Measurements from ENCODE around the gene THRSP. TPM values are rescaled to one million over a fixed set of nuclear protein-coding genes. Genes with fewer than 3 reads are reported as not detected.
"Not testable (repeated sequence)": the region's sequence is repeated elsewhere in the genome, so short reads cannot be mapped to it uniquely, and the experiment has no call there.

The THRSP gene
- total RNA-seq, 1 experiment from 2014 or later: not detected

DNA sequence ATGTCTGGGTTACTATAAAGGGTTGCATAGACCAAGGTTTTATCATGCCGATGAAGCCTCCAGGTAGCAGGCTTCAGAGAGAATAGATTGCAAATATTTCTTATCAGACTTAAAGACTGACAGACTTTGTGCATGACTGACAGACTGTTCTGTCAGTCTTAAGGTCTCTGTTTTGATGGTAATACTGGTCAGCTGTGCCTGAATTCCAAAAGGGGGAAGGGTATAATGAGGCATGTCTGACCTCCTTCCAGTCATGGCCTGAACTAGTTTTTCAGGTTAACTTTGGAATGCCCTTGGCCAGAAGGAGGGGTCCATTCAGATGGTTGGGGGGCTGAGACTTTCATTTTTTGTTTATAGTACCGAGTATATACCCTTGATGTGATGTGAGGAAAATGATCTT lies 35.9 kb upstream of the THRSP start:
- Mint-ChIP-seq H3K27ac (no peak overlapping the region), H3K9me3 (peaks cover 0 to 5% of the 10 kb centered on the region in 2 experiments; a peak in 2 of 5 replicates), H3K4me1 (peaks cover 6 to 13% of the 10 kb centered on the region in 2 experiments), H3K4me3 (no peak overlapping the region), H3K36me3 (ENCODE audit: insufficient read depth in 1 of 3, low read depth in 3 of 3) (no peaks in the 10 kb centered on the region; a peak in 1 of 7 replicates), H3K27me3 (ENCODE audit: low read depth) (no peaks in the 10 kb centered on the region)
- H3T11ph ChIP-seq (ENCODE audit: low read length): no peak overlapping the region
- H3K27ac ChIP-seq (ENCODE audit: insufficient read length, low read depth, low read length): no peak overlapping the region
- no peaks in the 10 kb centered on the region for H3K79me1 ChIP-seq (ENCODE audit: insufficient read depth, low read depth, low read length, poor library complexity, severe bottlenecking)
- H4K20me1 ChIP-seq (ENCODE audit: control insufficient read depth, insufficient read depth, insufficient read length): no peaks in the 10 kb centered on the region
- no peak overlapping the region for H4K5ac ChIP-seq (ENCODE audit: insufficient read length, low read depth, low read length)
- H2AK5ac ChIP-seq (ENCODE audit: insufficient read length, low read length): no peak overlapping the region
- no peaks in the 10 kb centered on the region for H3K79me2 ChIP-seq (ENCODE audit: insufficient read depth, low read length)
- no peak overlapping the region for H2BK20ac ChIP-seq (ENCODE audit: low read depth, low read length, poor library complexity, severe bottlenecking)
- no peaks in the 10 kb centered on the region for H3K9me3 ChIP-seq (ENCODE audit: control insufficient read depth, low read depth, low read length)
- no peak overlapping the region for H3K56ac ChIP-seq (ENCODE audit: insufficient read length, low read depth, low read length)
- no peaks in the 10 kb centered on the region for H3K4me1 ChIP-seq (ENCODE audit: insufficient read depth, low read length)
- no peak overlapping the region for H3K18ac ChIP-seq (ENCODE audit: insufficient read length, low read depth, low read length)
- H3K9ac ChIP-seq (ENCODE audit: extremely low read depth, insufficient read length, low read length): no peak overlapping the region
- no peak overlapping the region for H2BK15ac ChIP-seq (ENCODE audit: low read depth, low read length)
- no peak for DNase-seq
- no peak overlapping the region for H3K14ac ChIP-seq (ENCODE audit: insufficient read depth, low read length)
- no peak overlapping the region for H4K91ac ChIP-seq (ENCODE audit: insufficient read length, low read depth, low read length)
- H3K23ac ChIP-seq (ENCODE audit: insufficient read length, low read depth, low read length): no peak overlapping the region
- H4K8ac ChIP-seq (replicated peaks; ENCODE audit: insufficient read length, low read depth, low read length): no peak overlapping the region
- WGBS (ENCODE audit: extremely low coverage, insufficient read length, low lambda C conversion rate): no CpG with 5 or more reads among the region's 2 CpGs
- no peak overlapping the region for H2BK120ac ChIP-seq (ENCODE audit: low read depth, low read length, poor library complexity, severe bottlenecking)
- H2AFZ ChIP-seq (ENCODE audit: low read length): no peak overlapping the region
- no peak overlapping the region for H2BK5ac ChIP-seq (ENCODE audit: insufficient read length, low read length)
- H3K4me2 ChIP-seq (ENCODE audit: insufficient read depth, insufficient read length, low read length): no peak overlapping the region
- no peaks in the 10 kb centered on the region for H3K27me3 ChIP-seq (ENCODE audit: insufficient read depth, low read length)
- no peak overlapping the region for H3K4ac ChIP-seq (ENCODE audit: low read depth, low read length)
- TF ChIP-seq, protein P1, sequence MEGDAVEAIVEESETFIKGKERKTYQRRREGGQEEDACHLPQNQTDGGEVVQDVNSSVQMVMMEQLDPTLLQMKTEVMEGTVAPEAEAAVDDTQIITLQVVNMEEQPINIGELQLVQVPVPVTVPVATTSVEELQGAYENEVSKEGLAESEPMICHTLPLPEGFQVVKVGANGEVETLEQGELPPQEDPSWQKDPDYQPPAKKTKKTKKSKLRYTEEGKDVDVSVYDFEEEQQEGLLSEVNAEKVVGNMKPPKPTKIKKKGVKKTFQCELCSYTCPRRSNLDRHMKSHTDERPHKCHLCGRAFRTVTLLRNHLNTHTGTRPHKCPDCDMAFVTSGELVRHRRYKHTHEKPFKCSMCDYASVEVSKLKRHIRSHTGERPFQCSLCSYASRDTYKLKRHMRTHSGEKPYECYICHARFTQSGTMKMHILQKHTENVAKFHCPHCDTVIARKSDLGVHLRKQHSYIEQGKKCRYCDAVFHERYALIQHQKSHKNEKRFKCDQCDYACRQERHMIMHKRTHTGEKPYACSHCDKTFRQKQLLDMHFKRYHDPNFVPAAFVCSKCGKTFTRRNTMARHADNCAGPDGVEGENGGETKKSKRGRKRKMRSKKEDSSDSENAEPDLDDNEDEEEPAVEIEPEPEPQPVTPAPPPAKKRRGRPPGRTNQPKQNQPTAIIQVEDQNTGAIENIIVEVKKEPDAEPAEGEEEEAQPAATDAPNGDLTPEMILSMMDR (conservative IDR thresholded peaks at IDR 0.05): no peak
- peaks cover 5% of the 10 kb centered on the region for H3K23me2 ChIP-seq (ENCODE audit: insufficient read length, low read depth, low read length, poor library complexity, severe bottlenecking)
- no peak overlapping the region for H2BK12ac ChIP-seq (ENCODE audit: insufficient read length, low read depth, low read length)

DNA sequence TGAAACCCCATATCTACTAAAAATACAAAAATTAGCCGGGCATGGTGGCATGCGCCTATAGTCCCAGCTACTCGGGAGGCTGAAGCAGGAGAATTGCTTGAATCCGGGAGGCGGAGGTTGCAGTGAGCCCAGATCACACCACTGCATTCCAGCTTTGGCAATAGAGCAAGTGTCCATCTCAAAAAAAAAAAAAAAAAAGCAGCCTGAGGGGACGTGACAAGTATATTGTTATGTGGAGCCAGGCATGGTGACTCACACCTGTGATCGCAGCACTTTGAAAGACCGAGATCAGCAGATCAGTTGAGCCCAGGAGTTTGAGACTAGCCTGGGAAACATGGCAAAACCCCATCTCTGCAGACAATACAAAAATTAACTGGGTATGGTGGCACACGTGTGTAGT lies 35.2 kb upstream of the THRSP start:
- H3K23ac ChIP-seq (ENCODE audit: insufficient read length, low read depth, low read length); H3K4ac ChIP-seq (ENCODE audit: low read depth, low read length); H2BK120ac ChIP-seq (ENCODE audit: low read depth, low read length, poor library complexity, severe bottlenecking); H3K4me1 ChIP-seq (ENCODE audit: insufficient read depth, low read length); H3K4me2 ChIP-seq (ENCODE audit: insufficient read depth, insufficient read length, low read length); H3K79me1 ChIP-seq (ENCODE audit: insufficient read depth, low read depth, low read length, poor library complexity, severe bottlenecking); H2BK20ac ChIP-seq (ENCODE audit: low read depth, low read length, poor library complexity, severe bottlenecking); H3K4me3 Mint-ChIP-seq; H2AK5ac ChIP-seq (ENCODE audit: insufficient read length, low read length); H3K9me3 Mint-ChIP-seq; H3T11ph ChIP-seq (ENCODE audit: low read length); H3K9ac ChIP-seq (ENCODE audit: extremely low read depth, insufficient read length, low read length); H3K27me3 ChIP-seq (ENCODE audit: insufficient read depth, low read length); H2AFZ ChIP-seq (ENCODE audit: low read length); H4K20me1 ChIP-seq (ENCODE audit: control insufficient read depth, insufficient read depth, insufficient read length); H2BK15ac ChIP-seq (ENCODE audit: low read depth, low read length); H2BK5ac ChIP-seq (ENCODE audit: insufficient read length, low read length); DNase-seq; H3K9me3 ChIP-seq (ENCODE audit: control insufficient read depth, low read depth, low read length); H3K27me3 Mint-ChIP-seq (ENCODE audit: low read depth); H4K8ac ChIP-seq (replicated peaks; ENCODE audit: insufficient read length, low read depth, low read length); H2BK12ac ChIP-seq (ENCODE audit: insufficient read length, low read depth, low read length); H3K14ac ChIP-seq (ENCODE audit: insufficient read depth, low read length); H3K18ac ChIP-seq (ENCODE audit: insufficient read length, low read depth, low read length); H4K91ac ChIP-seq (ENCODE audit: insufficient read length, low read depth, low read length); H3K27ac ChIP-seq (ENCODE audit: insufficient read length, low read depth, low read length); H3K79me2 ChIP-seq (ENCODE audit: insufficient read depth, low read length); H3K36me3 Mint-ChIP-seq (ENCODE audit: insufficient read depth in 1 of 3, low read depth in 3 of 3); H3K56ac ChIP-seq (ENCODE audit: insufficient read length, low read depth, low read length); H3K23me2 ChIP-seq (ENCODE audit: insufficient read length, low read depth, low read length, poor library complexity, severe bottlenecking); H4K5ac ChIP-seq (ENCODE audit: insufficient read length, low read depth, low read length): not testable (repeated sequence)
- WGBS (ENCODE audit: extremely low coverage, insufficient read length, low lambda C conversion rate): no CpG with 5 or more reads among the region's 9 CpGs
- Mint-ChIP-seq H3K4me1 (peaks cover 6 to 10% of the 10 kb centered on the region in 2 experiments), H3K27ac (peak overlapping the region in 1 of 3 experiments; percentile 73; a peak in 1 of 7 replicates)

Data from H9 (cell line).